Stimulated activated CD4-positive, alpha-beta T cell treated with anti-CD3 and anti-CD28 coated beads, TNF-alpha, amount 100 ng/mL, for 24 hours (primary cell): ENCODE measurements around the gene CDYL.

Source experiments
- DNase-seq, 3 experiments: peaks; one replicate each; pipeline ENCODE4 v3.0.0-alpha.2; 2020; ENCODE audit warnings: low read depth in 3 of 3

Gene CDYL

DNA sequence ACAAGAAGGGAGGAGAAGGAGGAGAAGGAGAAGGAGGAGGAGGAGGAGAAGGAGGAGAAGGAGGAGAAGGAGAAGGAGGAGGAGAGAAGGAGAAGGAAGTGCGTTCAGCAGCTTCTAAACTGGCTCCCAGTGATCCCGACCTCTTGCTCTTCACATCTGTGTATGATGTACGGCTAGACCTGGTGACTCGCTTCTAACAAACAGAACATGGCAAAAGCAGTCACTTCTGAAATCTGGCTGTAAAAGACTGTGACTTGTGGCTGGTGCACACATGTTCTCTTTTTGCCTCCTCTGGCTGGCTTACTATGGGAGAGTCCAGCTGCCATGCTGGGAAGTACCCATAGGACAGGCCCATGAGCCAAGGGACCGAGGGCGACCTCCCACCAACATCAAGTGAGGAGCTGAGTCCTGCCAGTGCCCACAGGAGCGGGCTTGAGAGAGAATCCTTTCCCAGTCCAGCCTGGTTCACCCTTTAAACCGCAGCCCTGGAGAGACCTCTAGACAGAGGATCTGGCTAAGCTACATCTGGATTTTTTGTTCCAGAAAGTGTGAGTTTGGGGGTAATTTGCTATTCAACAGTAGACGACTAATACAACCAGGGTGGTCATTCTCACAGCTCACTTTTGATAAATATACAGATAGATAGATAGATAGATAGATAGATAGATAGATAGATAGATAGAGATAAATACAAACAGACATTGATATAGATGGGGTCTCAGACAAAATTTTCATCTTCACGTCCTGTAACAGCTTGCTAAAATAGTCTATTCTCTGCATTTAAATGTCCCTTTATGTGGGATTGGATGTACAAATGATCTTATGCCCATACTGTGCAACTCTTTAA, 185.3 kb downstream of the CDYL start:
- DNase-seq, result no peak

DNA sequence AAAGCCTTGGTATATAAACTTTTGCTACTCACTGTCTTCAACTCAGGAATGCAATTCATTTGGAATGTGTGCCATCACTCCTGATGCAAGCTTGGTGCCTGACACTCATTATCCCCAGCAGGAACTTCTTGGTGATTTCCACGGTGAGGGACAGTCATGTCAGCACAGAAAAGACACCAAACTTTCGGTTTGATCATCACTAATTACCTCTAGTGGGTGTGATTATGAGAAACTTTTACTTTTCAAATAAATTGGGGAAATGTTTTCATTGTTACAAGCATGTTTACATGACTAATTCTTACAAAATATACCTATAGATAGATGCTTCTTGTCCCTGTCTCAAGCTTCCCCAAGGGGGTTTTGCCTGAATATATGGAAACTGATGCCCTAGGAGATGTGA, 186.7 kb downstream of the CDYL start:
- no peak for DNase-seq

GRCh38 chr6:4964675-4965561, 188.7 kb downstream of the CDYL start:
- DNase-seq, result no peak

DNA sequence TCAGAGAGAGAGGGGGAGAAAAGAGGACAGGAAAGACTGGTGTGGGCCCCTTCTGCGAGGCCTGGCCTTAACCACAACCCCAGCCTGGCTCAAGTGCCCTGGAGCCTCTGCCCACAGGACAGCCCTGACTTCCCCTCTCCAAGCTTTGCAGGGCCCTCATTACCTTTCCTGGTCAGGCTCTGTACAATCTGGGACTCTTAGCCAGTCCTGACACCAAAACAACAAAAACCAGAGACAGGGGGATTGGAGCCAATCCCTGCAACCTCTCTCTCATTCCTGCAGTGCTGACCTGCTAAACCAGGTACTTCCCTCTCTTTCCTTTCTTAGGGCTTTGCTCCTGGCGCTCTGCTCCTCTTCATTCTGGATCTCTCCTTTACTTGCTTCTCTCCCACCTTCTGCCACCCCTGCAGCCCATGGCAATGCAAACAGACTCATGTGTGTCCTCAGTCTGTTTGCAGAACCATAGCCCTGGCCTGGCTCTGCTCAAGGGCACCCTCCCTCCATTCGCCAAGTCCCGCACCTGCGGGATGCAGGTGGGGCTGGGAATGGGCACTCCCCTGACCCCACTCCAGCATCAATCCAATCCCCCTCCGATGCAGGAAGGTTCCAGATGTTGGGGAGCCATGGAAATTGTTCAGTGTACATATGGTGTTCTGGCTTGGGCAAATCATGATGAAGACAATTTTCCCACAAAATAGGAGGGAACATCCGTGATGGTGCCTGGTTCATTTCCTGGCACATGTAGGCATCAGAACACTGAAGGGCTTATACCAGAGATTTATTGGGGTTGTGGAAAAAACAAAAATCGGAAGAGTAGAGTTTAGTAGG, 189.6 kb downstream of the CDYL start:
- no peak for DNase-seq

GRCh38 chr6:4967301-4968030, 191.3 kb downstream of the CDYL start:
- no peak for DNase-seq

GRCh38 chr6:4969609-4970285, 193.5 kb downstream of the CDYL start:
- DNase-seq, result no peak

DNA sequence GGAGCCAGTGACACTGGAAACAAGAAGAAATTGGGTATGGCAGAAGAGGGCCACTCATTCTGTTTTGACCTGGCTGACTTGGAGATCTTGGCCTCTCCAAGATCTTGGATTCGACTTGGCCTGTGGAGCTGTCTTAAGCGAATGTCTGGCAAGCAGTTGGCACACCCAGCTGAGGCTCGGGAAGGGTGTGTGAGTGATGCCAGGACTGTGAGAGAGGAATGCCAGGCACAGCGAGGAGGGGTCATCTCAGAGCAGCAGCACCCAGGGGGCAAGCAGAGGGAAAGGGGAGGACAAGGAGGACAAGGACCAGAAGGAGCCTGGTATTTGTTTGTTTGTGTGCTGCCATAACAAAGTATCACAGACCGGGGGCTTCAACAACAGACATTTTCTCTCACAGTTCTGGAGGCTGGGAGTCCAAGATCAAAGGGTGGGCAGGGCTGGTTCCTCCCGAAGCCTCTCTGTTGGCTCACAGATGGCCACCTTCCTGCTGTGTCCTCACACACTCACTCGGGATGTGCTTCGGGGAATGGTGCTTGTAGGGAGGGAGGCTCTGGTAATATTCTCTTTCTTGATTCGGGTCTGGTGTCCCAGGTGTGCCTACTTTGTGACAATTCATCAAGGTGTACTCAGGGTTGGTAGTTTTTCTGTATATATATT, 194.7 kb downstream of the CDYL start:
- no peak for DNase-seq

GRCh38 chr6:4971851-4972250, 195.6 kb downstream of the CDYL start:
- DNase-seq, result no peak

DNA sequence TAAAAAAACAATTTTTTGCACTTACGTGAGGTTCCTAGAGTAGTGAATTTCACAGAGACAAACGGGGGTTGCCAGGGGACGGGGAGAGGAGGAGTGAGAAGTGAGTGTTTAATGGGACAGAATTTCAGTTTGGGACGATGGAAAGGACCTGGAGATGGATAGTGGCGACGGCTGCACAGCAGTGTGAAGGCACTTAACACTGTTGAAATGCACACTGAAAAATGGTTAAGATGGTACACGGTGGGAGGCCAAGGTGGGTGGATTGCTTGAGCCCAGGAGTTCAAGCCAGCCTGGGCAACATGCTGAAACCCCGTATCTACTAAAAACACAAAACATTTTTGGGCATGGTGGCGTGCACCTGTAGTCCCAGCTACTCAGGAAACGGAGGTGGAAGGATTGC, 196.2 kb downstream of the CDYL start:
- no peak for DNase-seq

- DNase-seq, result no peak
Observed at GRCh38 chr6:4973415-4973814, 197.2 kb downstream of the CDYL start.

- no peak for DNase-seq
Observed at GRCh38 chr6:4973982-4974745, 198.0 kb downstream of the CDYL start.

- no peak for DNase-seq
Observed at GRCh38 chr6:4974962-4975361, 198.8 kb downstream of the CDYL start.

DNA sequence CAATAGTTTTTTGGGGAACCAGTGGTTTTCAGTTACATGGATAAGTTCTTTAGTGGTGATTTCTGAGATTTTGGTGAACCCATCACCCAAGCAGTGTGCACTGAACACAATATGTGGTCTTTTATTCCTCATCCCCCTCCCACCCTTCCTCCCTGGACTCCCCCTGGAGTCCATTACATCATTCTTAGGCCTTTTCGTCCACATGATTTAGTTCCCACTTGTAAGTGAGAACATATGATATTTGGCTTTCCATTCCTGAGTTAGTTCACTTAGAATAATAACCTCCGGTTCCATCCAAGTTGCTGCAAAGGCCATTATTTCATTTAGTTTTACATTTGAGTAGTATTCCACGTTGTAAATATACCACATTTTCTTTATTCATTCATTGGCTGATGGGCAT, 199.3 kb downstream of the CDYL start:
- DNase-seq, result no peak

DNA sequence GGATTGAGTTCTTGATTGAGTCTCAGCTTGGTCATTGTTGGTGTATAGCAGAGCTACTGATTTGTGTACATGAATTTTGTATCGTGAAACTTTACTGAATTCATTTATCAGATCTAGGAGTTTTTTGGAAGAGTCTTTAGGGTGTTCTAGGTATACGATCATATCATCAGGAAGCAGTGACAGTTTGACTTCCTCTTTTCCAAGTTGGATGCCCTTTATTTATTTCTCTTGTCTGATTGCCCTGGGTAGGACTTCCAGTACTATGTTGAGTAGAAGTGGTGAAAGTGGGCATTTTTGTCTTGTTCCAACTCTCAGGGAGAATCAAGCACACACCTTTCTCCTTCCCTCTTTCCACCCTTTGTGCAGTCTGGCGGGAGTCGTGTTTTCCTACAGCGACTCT, 201.3 kb downstream of the CDYL start:
- no peak for DNase-seq

DNA sequence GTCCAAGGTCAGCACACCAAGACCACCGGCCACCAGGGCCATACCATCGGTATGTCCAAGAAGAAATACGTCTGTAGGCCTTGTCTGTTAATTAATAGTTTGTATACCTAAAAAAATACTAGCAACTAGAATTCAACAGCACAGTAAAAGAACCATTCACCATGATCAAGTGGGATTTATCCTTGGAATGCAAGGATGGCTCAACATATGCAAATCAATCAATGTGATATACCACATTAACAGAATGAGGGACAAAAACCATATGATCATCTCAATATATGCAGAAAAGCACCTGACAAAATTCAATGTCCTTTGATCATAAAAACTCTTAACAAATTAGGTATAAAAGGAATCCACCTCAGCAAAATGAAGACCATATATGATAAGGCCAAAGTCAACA, 203.2 kb downstream of the CDYL start:
- DNase-seq, result no peak

DNA sequence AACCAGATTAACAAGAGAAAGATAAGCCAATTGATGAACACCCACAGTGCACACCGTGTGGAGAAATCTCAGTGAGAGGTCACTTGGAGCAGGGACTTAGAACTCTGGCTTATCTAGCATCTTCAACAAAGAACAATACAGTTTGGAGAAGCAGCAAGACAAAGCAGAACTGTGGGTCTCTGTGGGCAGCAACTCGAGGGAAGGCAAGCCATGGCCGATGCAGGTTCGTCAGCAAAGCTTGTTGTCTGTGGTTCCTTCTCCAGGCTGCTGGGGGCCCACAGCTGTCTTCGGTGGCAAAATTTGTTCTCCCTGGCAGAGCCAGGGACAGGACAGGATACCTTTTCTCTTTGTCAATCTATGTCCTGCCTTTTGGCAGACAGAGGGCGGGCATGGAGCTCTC, 205.6 kb downstream of the CDYL start:
- no peak for DNase-seq

- DNase-seq, result no peak
Observed at GRCh38 chr6:4983322-4983721, 207.1 kb downstream of the CDYL start.

DNA sequence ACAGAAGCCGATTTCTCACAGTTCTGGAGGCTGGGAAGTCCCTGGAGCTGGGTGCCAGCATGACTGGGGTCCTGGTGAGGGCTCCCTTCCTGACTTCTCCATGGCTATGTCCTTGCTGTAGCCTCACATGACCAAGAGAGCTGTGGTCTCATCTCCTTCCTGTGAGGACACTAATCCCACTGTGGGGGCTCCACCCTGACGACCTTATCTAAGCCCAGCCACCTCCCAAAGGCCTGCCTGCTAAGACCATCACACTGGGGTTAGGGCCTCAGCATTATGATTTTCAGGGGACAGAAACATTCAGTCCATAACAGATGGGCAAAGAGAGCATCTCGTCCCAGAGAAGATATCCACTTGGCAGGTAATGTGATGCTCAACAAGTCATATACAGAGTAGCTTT, 210.8 kb downstream of the CDYL start:
- no peak for DNase-seq

- no peak for DNase-seq
Observed at GRCh38 chr6:4987432-4987831, 211.2 kb downstream of the CDYL start.

DNA sequence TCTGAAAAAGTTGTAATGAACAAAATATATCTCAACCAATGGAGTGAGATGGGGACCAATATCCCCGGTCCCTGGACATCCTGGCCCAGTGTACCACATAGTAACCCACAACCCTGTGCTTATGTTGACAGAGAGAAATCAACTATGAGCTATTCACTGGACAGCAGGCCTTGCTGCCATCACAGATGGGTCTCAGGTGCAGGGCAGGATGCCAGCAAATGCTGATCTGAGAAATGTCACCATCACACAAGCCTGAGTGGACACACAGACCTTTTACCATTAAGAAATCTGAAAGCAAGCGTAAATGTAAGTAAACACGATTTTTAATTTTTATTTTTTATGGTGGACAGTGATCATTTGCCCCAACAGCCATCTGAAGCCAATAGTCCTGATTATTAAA, 218.5 kb downstream of the CDYL start:
- no peak for DNase-seq
